ENCODE measurements around the gene SHB.

SHB gene

GRCh38 chr9:37944671-37945481 is 124.2 kb downstream of the SHB start:
- Histone ChIP-seq H3K36me3 (ENCODE audit: insufficient read depth, low read depth, low read length) (peaks cover 28% of the 10 kb centered on the region), H3K9me3 (ENCODE audit: insufficient read depth, low read depth, low read length) (no peaks in the 10 kb centered on the region), H3K27me3 (ENCODE audit: insufficient read depth, low read length) (no peaks in the 10 kb centered on the region), H3K4me1 (ENCODE audit: insufficient read depth, low read length) (peaks cover 12% of the 10 kb centered on the region), H3K4me3 (ENCODE audit: low read length) (no peak overlapping the region), H3K27ac (ENCODE audit: low read length) (no peak overlapping the region), H3K9ac (ENCODE audit: low read depth, low read length) (no peak overlapping the region)

GRCh38 chr9:37944266-37944650 is 124.8 kb downstream of the SHB start:
- H3K27ac ChIP-seq (ENCODE audit: low read length), result no peak overlapping the region

GRCh38 chr9:37943345-37944265 is 125.4 kb downstream of the SHB start:
- H3K9ac ChIP-seq (ENCODE audit: low read depth, low read length), result no peak overlapping the region
- peaks cover 25% of the 10 kb centered on the region for H3K36me3 ChIP-seq (ENCODE audit: insufficient read depth, low read depth, low read length)
- H3K27me3 ChIP-seq (ENCODE audit: insufficient read depth, low read length), result no peaks in the 10 kb centered on the region
- no peaks in the 10 kb centered on the region for H3K9me3 ChIP-seq (ENCODE audit: insufficient read depth, low read depth, low read length)
- no peak overlapping the region for H3K27ac ChIP-seq (ENCODE audit: low read length)
- H3K4me1 ChIP-seq (ENCODE audit: insufficient read depth, low read length), result peaks cover 12% of the 10 kb centered on the region
- no peak overlapping the region for H3K4me3 ChIP-seq (ENCODE audit: low read length)

More at GRCh38 chr9:37944266-37944650, 124.8 kb downstream of the SHB start:
- Histone ChIP-seq H3K4me3 (ENCODE audit: low read length) (no peak overlapping the region), H3K36me3 (ENCODE audit: insufficient read depth, low read depth, low read length) (peaks cover 28% of the 10 kb centered on the region), H3K9me3 (ENCODE audit: insufficient read depth, low read depth, low read length) (no peaks in the 10 kb centered on the region), H3K9ac (ENCODE audit: low read depth, low read length) (no peak overlapping the region), H3K4me1 (ENCODE audit: insufficient read depth, low read length) (peaks cover 12% of the 10 kb centered on the region), H3K27me3 (ENCODE audit: insufficient read depth, low read length) (no peaks in the 10 kb centered on the region)

GRCh38 chr9:37942621-37943344 is 126.2 kb downstream of the SHB start:
- peaks cover 17% of the 10 kb centered on the region for H3K36me3 ChIP-seq (ENCODE audit: insufficient read depth, low read depth, low read length)
- H3K4me3 ChIP-seq (ENCODE audit: low read length), result no peak overlapping the region
- no peaks in the 10 kb centered on the region for H3K9me3 ChIP-seq (ENCODE audit: insufficient read depth, low read depth, low read length)
- H3K4me1 ChIP-seq (ENCODE audit: insufficient read depth, low read length), result peaks cover 12% of the 10 kb centered on the region
- H3K27ac ChIP-seq (ENCODE audit: low read length), result no peak overlapping the region
- no peak overlapping the region for H3K9ac ChIP-seq (ENCODE audit: low read depth, low read length)
- no peaks in the 10 kb centered on the region for H3K27me3 ChIP-seq (ENCODE audit: insufficient read depth, low read length)

DNA sequence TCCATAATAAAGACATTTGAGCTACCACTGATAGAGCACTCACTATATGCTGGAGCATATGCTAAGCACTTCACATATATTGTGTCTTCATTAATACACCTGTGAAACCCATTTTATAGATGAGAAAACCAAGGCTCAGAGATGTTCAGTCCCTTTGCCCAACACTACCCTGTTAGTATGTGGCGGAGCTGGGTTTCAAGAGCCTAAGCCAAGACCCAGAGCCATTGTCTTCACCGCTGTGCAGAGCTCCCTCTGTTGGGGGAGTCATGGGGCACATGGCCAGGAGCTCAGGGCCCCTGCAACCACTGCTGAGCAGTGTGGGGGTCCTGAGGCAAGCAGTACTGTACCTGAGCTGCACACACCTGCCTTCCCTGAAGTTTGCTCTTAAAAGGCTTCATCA is 127.8 kb downstream of the SHB start:
- H3K27me3 ChIP-seq (ENCODE audit: insufficient read depth, low read length), result no peaks in the 10 kb centered on the region

GRCh38 chr9:37939575-37940095 is 129.4 kb downstream of the SHB start:
- Histone ChIP-seq H3K36me3 (ENCODE audit: insufficient read depth, low read depth, low read length) (no peaks in the 10 kb centered on the region), H3K9ac (ENCODE audit: low read depth, low read length) (no peak overlapping the region), H3K4me1 (ENCODE audit: insufficient read depth, low read length) (peaks cover 6% of the 10 kb centered on the region), H3K9me3 (ENCODE audit: insufficient read depth, low read depth, low read length) (no peaks in the 10 kb centered on the region), H3K27ac (ENCODE audit: low read length) (no peak overlapping the region), H3K27me3 (ENCODE audit: insufficient read depth, low read length) (no peaks in the 10 kb centered on the region), H3K4me3 (ENCODE audit: low read length) (no peak overlapping the region)

More for the DNA sequence above, 127.8 kb downstream of the SHB start:
- Histone ChIP-seq H3K9ac (ENCODE audit: low read depth, low read length) (no peak overlapping the region), H3K4me3 (ENCODE audit: low read length) (no peak overlapping the region), H3K4me1 (ENCODE audit: insufficient read depth, low read length) (peaks cover 12% of the 10 kb centered on the region), H3K27ac (ENCODE audit: low read length) (no peak overlapping the region), H3K9me3 (ENCODE audit: insufficient read depth, low read depth, low read length) (no peaks in the 10 kb centered on the region), H3K36me3 (ENCODE audit: insufficient read depth, low read depth, low read length) (peaks cover 3% of the 10 kb centered on the region; the same call in 1 of the 2 replicates)

- Histone ChIP-seq H3K27ac (ENCODE audit: low read length) (no peak overlapping the region), H3K36me3 (ENCODE audit: insufficient read depth, low read depth, low read length) (no peaks in the 10 kb centered on the region), H3K9me3 (ENCODE audit: insufficient read depth, low read depth, low read length) (no peaks in the 10 kb centered on the region), H3K27me3 (ENCODE audit: insufficient read depth, low read length) (no peaks in the 10 kb centered on the region), H3K4me3 (ENCODE audit: low read length) (no peak overlapping the region), H3K9ac (ENCODE audit: low read depth, low read length) (no peak overlapping the region), H3K4me1 (ENCODE audit: insufficient read depth, low read length) (no peaks in the 10 kb centered on the region)
These were observed 130.7 kb downstream of the SHB start for GRCh38 chr9:37938121-37938891.

DNA sequence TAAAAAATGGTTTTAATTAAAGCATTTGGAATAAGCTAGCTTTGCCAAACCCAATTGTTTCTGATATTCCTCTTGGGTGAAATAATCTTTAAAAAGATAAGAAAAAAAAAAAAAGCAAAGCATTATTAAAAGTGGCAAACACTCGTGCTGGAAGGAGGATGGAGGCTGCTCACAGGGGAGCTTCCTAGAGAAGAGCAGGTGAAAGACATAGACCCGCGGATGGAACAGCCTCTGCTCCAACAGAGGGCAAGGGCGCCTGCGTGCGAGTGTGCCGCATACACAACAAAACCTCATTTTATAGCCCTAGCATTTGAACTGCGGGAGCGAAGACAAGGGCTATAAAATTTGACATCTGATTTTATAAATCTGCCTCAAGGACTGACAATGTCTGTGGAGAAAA is 131.7 kb downstream of the SHB start:
- no peaks in the 10 kb centered on the region for H3K9me3 ChIP-seq (ENCODE audit: insufficient read depth, low read depth, low read length)
- no peak overlapping the region for H3K9ac ChIP-seq (ENCODE audit: low read depth, low read length)
- no peak overlapping the region for H3K27ac ChIP-seq (ENCODE audit: low read length)
- H3K4me1 ChIP-seq (ENCODE audit: insufficient read depth, low read length), result no peaks in the 10 kb centered on the region
- no peak overlapping the region for H3K4me3 ChIP-seq (ENCODE audit: low read length)
- H3K27me3 ChIP-seq (ENCODE audit: insufficient read depth, low read length), result no peaks in the 10 kb centered on the region
- no peaks in the 10 kb centered on the region for H3K36me3 ChIP-seq (ENCODE audit: insufficient read depth, low read depth, low read length)

DNA sequence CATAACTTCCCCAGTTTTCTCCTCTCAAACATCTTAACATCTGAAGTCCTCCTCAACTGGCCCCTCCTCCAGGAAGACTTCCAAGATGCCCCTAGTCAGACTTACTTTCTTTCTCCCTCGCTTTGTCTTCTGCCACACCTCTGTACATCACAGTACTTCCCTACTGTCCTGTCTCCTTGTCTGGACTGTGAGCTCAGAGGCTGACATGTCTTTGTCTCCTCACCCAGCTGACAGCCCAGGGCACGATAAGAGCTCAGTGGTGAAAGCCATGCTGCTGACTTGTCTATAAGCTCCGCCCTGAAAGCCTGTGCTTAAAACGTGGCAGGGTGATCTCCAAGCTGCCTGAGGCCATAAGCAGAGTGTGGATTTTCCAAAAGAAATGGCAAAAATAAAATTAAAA is 132.1 kb downstream of the SHB start:
- H3K27ac ChIP-seq (ENCODE audit: low read length), result no peak overlapping the region
- no peaks in the 10 kb centered on the region for H3K9me3 ChIP-seq (ENCODE audit: insufficient read depth, low read depth, low read length)
- H3K9ac ChIP-seq (ENCODE audit: low read depth, low read length), result no peak overlapping the region
- H3K4me3 ChIP-seq (ENCODE audit: low read length), result no peak overlapping the region
- no peaks in the 10 kb centered on the region for H3K36me3 ChIP-seq (ENCODE audit: insufficient read depth, low read depth, low read length)
- H3K27me3 ChIP-seq (ENCODE audit: insufficient read depth, low read length), result no peaks in the 10 kb centered on the region
- no peaks in the 10 kb centered on the region for H3K4me1 ChIP-seq (ENCODE audit: insufficient read depth, low read length)

DNA sequence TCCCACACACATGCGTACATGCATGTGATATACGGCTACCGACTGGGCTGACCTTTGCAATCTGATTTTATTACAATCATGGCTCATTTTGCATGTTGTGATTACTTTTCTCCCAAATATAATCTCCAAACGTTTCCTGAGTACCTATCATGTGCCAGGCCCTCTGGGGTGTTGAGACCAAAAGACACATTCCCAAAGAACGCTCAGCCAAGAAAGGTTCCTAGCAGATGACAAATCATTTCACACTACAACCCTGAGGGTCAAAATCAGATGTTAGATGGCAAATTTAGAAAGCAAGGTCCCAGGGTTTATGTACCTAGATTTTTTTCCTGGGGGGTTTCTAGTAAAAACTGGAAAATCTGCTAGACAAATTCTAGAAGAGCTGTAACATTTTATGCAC is 132.7 kb downstream of the SHB start:
- Histone ChIP-seq H3K36me3 (ENCODE audit: insufficient read depth, low read depth, low read length) (no peaks in the 10 kb centered on the region), H3K27ac (ENCODE audit: low read length) (no peak overlapping the region), H3K9me3 (ENCODE audit: insufficient read depth, low read depth, low read length) (no peaks in the 10 kb centered on the region), H3K27me3 (ENCODE audit: insufficient read depth, low read length) (no peaks in the 10 kb centered on the region), H3K9ac (ENCODE audit: low read depth, low read length) (no peak overlapping the region), H3K4me1 (ENCODE audit: insufficient read depth, low read length) (no peaks in the 10 kb centered on the region), H3K4me3 (ENCODE audit: low read length) (no peak overlapping the region)

DNA sequence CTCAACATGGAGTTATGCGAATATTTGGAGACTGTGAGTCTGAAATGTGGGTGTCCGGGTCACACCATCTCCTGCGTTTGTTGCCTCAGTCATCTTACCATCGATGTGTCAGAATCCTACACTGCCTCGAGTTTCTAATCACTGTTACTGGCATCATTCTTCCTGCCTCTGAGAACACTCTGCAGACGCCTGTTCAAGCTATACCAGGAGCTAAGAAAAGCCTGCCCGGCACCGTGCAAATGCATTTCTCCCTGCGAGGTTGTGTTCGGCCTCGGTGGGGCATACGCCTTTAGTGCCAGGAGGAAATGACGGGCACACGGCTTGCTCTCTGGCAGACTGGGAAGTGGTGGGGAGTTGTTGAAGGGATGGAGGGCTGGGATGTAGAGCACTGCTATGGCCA is 133.9 kb downstream of the SHB start:
- H3K27me3 ChIP-seq (ENCODE audit: insufficient read depth, low read length), result no peaks in the 10 kb centered on the region
- H3K27ac ChIP-seq (ENCODE audit: low read length), result no peak overlapping the region
- H3K9ac ChIP-seq (ENCODE audit: low read depth, low read length), result no peak overlapping the region
- H3K4me1 ChIP-seq (ENCODE audit: insufficient read depth, low read length), result no peaks in the 10 kb centered on the region
- H3K36me3 ChIP-seq (ENCODE audit: insufficient read depth, low read depth, low read length), result no peaks in the 10 kb centered on the region
- H3K9me3 ChIP-seq (ENCODE audit: insufficient read depth, low read depth, low read length), result no peaks in the 10 kb centered on the region
- H3K4me3 ChIP-seq (ENCODE audit: low read length), result no peak overlapping the region

All from iPS-20b (cell line).